ENCODE measurements around the gene PARVB.

PARVB gene

GRCh38 chr22:44154436-44154942, 130.4 kb downstream of the PARVB start:
- DNase-seq: no peak

GRCh38 chr22:44155115-44155514, 131.0 kb downstream of the PARVB start:
- no peak for DNase-seq

DNA sequence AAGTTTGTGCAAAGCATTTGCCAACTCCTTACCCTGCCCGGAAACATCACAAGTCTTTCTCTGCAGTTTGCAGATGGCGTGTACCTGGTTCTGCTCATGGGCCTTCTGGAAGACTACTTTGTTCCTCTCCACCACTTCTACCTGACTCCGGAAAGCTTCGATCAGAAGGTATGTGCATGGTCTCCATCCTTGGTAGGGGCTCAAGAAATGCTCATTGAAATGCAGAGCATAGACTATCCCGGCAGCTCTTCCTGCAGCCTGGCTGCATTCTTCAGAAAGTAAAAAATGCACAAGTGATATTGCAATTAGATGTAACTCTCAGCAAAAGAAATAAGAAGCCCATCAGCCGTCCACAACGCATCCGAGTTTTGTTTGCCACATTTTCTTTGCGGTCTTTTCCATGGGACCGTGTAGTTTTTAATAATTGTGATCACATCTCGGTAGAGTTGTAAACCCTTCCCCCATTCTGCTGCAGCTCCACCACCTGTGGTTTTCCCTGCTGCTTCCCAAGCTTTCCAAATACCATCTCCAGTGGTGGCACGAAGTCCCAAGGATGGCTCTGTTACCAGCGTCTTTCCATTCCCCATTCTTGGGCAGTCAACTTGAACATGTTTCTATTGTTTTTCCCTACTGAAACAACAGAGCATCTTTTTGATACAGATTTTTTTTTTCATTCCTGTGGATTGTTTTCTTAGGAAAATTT, 134.0 kb downstream of the PARVB start:
- DNase-seq: no peak

DNA sequence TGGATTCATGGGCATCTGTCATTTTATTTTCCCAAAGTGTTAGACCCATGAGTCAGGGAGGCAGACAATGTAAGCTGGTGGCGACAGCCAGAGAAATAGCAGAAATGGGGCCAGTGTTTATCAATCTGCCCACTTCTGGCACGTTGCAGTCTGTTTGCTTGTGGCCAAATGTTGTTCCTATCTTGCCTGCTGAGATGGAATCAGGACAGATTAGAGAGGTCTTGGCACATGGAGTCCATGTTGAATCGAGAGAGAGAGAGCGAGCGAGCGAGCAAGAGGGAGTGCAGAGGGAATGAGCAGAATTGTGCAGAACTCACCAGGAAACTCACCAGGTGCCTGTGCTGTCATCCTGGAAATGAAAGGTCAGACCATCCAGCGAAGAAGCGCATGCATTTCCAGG, 134.7 kb downstream of the PARVB start:
- no peak for DNase-seq

GRCh38 chr22:44159221-44159620, 135.1 kb downstream of the PARVB start:
- DNase-seq: peak in 1 of 56 donors; percentile 9

DNA sequence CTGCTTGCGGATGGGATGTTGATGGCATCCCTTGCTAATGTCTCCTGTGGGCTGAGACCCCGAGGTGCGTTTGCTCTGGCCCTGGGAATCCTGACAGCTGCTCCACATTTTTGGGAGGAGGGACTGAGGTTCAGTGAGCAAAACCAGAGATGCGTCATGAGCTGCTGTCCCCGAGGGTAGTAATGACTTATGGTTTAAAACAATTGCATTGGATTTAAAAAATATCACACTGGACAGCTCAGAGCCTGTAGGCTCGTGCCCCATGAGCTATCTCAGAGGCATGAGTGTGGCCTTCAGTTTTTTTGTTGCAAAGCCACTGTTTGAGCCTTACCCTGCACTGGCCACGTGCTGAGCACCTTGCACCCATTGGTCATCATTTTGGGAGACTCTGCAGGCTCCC, 135.7 kb downstream of the PARVB start:
- no peak for DNase-seq

DNA sequence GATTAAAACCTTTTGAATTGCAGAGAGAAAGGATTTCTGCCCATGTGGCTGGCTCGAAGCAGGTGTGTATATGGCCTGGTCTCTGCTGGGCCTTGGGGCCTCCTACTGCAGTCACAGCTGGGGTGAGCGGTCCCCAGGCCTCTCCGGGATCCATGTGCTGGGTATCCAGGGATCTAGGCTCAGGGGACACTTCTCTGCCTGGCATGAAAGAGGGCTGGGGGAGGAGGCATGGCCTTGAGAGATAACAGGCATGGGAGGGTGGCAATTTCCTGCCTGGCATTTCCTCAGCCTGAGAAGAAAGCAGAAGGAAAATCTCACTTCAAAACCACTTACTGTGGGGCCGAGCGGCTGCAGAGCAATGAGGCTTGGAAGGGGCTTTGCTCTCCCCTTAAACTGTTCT, 136.3 kb downstream of the PARVB start:
- DNase-seq: no peak

GRCh38 chr22:44161673-44162072, 137.6 kb downstream of the PARVB start:
- DNase-seq: no peak

- no peak for DNase-seq
Measured at GRCh38 chr22:44162960-44163359, 138.9 kb downstream of the PARVB start.

DNA sequence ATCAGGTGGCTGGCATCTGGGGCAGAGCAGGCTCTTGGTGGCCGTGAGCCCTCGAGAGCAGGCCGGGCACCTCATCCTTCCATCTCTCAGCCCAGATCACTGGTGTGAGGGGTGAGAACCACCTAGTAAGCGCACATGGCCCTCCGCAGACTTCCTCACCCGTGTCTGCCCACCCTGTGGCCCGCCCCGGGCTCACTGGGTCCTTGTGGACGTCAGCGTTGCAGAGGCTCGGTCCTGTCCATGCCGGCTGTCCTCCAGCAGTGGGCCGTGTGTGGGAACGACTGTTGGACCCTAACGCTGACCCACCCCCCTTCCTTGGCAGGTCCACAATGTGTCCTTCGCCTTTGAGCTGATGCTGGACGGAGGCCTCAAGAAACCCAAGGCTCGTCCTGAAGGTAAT, 139.4 kb downstream of the PARVB start:
- DNase-seq: no peak

GRCh38 chr22:44164031-44164430, 139.9 kb downstream of the PARVB start:
- peak in 1 of 56 donors; percentile 22 for DNase-seq

DNA sequence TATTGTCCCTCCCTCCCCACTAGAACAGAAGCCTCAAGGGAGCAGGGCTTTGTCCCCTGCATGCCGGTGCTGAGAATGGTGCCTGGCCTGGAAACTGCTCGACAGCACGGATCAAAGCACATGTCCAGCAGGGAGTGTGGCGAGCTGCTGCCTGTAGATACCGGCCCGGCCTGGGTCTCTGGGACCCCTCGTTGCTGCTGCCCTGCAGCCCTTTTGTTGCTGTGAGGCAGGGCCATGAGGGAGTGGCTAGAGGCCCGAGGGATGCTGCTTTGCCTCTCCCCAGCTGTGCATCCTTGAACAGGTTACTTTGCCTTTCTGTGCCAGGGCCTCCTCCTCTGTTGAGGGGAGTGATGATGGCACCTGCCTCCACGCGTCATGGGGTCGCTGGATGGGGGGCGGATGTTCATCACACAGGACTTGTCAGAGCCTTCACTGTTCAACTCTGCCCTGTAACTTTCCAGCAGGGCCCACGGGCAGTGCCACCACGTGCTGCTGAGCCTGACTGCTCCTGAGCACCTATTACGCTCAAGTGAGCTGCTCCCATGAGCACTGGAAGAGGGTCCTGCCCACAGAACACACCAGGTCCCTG, 141.3 kb downstream of the PARVB start:
- DNase-seq: no peak

DNA sequence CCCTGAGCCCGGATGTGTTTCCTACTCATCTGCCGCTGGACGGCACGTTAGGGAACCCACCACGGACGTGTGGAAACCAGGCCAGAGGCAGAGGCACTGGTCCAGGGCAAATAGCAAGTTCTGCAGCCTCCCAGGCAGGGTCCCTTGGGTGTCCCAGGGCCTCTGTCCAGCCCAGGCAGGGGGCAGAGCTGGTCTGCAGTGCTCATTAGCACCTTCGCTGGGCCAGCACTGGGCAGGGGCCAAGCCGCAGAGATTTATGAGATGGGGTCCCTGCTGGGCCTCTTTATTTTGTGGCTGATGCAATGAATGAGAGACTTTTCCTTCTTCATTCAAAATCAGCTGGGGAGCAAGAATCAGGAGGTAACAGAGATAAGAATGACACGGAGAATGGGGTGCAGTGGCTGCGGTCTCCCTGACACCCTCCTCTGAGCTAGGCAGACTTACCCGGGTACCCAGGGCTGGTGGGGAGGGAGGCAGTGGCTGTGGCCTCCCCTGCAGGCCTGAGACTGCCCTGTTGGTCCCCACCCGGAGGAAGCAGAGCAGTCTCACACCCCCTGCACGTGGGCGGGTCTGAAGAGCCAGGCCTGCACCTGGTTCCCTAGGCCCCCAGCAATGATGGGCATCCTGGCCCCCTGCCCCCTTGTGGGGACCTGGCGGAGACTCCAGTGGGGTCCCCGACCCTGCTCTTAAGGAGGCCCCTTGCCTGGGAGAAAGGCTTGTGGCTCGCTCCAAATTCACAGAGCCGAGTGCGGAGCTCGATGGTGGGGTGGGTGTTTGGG, 142.6 kb downstream of the PARVB start:
- no peak for DNase-seq

DNA sequence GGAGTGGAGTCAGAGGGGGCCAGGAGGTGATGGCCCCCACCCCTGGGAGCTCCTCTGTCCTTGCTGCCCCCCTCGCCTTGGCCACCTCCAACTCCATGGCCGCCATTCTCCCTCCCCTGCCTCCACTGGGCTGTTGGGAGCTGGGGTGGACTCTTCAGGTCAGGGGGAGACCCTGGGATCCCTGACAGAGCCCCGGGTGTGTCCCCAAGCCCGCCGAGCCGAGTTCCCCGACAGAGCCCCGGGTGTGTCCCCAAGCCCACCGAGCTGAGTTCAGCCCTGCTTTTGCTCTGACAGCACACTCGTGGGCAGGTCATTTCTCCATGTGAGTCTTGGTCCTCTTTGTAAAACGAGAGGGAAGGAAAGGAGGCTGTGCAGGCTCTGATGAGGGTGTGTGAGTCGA, 143.4 kb downstream of the PARVB start:
- no peak for DNase-seq

DNA sequence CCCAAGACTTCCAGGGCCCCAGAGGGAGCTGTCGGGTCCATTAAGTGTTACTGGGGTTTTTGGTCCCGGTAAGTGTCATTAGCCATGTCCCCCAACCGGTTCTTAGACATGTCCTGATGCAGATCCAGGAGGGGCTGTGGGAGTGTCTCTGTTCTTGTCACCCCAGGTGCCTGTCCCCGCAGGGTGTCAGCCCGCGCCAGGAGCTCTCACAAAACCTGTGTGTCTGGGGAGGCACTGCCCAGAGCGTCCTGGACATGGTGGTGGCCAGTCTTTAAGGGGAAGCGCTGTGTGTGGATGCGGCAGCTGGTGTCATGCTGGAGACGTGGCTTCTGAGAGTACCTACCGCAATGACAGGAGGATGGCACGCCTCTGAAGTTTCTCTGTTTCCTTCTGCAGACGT, 144.1 kb downstream of the PARVB start:
- no peak for DNase-seq

DNA sequence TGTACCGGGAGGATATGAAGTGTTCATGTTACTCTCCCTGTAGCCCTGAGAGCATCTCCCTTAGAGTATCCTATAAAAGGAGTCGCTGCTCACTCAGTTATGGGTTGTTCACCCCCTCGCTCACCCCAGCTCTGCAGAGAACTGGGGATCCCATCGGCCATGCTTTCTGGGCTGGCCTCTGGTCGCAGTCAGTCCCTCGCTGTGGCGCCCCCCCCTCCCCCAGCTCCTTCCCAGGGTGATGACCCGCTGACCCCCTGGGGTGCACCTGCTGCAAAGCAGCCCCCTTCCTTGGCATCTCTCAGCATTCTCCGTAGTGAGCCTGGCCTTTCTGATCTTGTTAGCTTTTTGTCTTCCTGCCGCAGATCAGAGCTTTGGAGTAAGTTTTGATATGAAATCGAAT, 146.4 kb downstream of the PARVB start:
- DNase-seq: no peak

DNA sequence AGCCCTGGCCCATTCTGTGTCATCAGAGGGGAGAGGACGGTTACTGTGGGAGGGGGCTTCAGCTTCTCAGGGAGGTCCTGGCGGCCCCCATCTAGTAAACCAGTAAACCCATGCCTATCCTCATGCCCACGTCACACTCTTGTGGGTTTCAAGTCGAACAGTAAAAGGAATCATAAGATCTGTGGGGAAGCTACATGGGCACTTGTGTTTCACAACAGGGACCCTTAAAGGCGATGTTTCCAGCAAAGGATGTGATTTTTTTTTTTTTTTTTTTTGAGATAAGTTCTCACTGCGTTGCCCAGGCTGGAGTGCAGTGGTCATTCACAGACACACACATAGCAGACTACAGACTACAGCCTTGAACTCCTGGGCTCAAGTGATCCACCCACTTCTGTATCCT, 147.5 kb downstream of the PARVB start:
- DNase-seq: no peak

- DNase-seq: peak in 37 of 56 donors; percentile 2 to 68 (median 26)
Measured at GRCh38 chr22:44172370-44173108, 148.4 kb downstream of the PARVB start.

- no peak for DNase-seq
Measured at GRCh38 chr22:44173154-44173553, 149.1 kb downstream of the PARVB start.

GRCh38 chr22:44175676-44176075, 151.6 kb downstream of the PARVB start:
- no peak for DNase-seq

GRCh38 chr22:44179196-44179988, 155.3 kb downstream of the PARVB start:
- no peak for DNase-seq

Measured in nucleus accumbens (tissue), 56 donors.